NK-92 (cell line): ENCODE data around the gene ACTR1A.

Experiments used
- DNase-seq: peaks from one replicate; lab custom pipeline; 2025; ENCODE audit not compliant: unreplicated experiment; lab: John Stamatoyannopoulos, UW

The ACTR1A gene

GRCh38 chr10:102485093-102485784 is 17.3 kb downstream of the ACTR1A start:
- no peak for DNase-seq

- no peak for DNase-seq
Measured at GRCh38 chr10:102484021-102484420, 18.5 kb downstream of the ACTR1A start.

- DNase-seq: no peak
Measured at GRCh38 chr10:102480396-102480795, 22.1 kb downstream of the ACTR1A start.

GRCh38 chr10:102479651-102480050 is 22.9 kb downstream of the ACTR1A start:
- no peak for DNase-seq

GRCh38 chr10:102476466-102477141 is 25.9 kb downstream of the ACTR1A start:
- DNase-seq: no peak

- DNase-seq: no peak
Measured at GRCh38 chr10:102475451-102476040, 27.0 kb downstream of the ACTR1A start.

- DNase-seq: no peak
Measured at GRCh38 chr10:102473445-102474331, 28.8 kb downstream of the ACTR1A start.

- no peak for DNase-seq
Measured at GRCh38 chr10:102470579-102471546, 31.6 kb downstream of the ACTR1A start.

GRCh38 chr10:102468683-102469082 is 33.8 kb downstream of the ACTR1A start:
- DNase-seq: no peak

GRCh38 chr10:102467971-102468438 is 34.5 kb downstream of the ACTR1A start:
- no peak for DNase-seq

- DNase-seq: no peak
Measured at GRCh38 chr10:102467318-102467717, 35.2 kb downstream of the ACTR1A start.

GRCh38 chr10:102465466-102465865 is 37.0 kb downstream of the ACTR1A start:
- DNase-seq: no peak

GRCh38 chr10:102463983-102464382 is 38.5 kb downstream of the ACTR1A start:
- DNase-seq: no peak

- DNase-seq: no peak
Measured at GRCh38 chr10:102462512-102463054, 39.9 kb downstream of the ACTR1A start.

GRCh38 chr10:102461187-102462054 is 41.1 kb downstream of the ACTR1A start:
- peak; percentile 32 for DNase-seq

- no peak for DNase-seq
Measured at GRCh38 chr10:102460836-102461186, 41.7 kb downstream of the ACTR1A start.

- no peak for DNase-seq
Measured at GRCh38 chr10:102458656-102459055, 43.9 kb downstream of the ACTR1A start.

- DNase-seq: no peak
Measured at GRCh38 chr10:102457591-102458150, 44.8 kb downstream of the ACTR1A start.
